Glutamatergic neuron (in vitro differentiated cells): ENCODE results near the gene RAB40C. TPM values are rescaled to one million over a fixed set of nuclear protein-coding genes. Genes with fewer than 3 reads are reported as not detected.

ENCODE experiments used
- DNase-seq: peaks from one replicate; pipeline ENCODE4 v3.0.0; 2022
- H3K27ac Mint-ChIP-seq: one replicate; pipeline ENCODE4 v1.8.0; 2020; ENCODE audit warnings: mild to moderate bottlenecking, mixed read lengths, inconsistent platforms; ENCODE audit not compliant: unreplicated experiment
- H3K27me3 Mint-ChIP-seq: one replicate; pipeline ENCODE4 v1.8.0; 2020; ENCODE audit warnings: mild to moderate bottlenecking, moderate library complexity, mixed read lengths, inconsistent platforms; ENCODE audit not compliant: unreplicated experiment
- H3K36me3 Mint-ChIP-seq: one replicate; pipeline ENCODE4 v1.8.0; 2020; ENCODE audit warnings: mild to moderate bottlenecking, mixed read lengths, inconsistent platforms; ENCODE audit not compliant: unreplicated experiment
- H3K4me1 Mint-ChIP-seq: one replicate; pipeline ENCODE4 v1.8.0; 2020; ENCODE audit warnings: mild to moderate bottlenecking, low read depth, mixed read lengths, inconsistent platforms; ENCODE audit not compliant: unreplicated experiment
- H3K4me3 Mint-ChIP-seq: one replicate; pipeline ENCODE4 v1.8.0; 2020; ENCODE audit warnings: mild to moderate bottlenecking, mixed read lengths, inconsistent platforms; ENCODE audit not compliant: unreplicated experiment
- H3K9me3 Mint-ChIP-seq: one replicate; pipeline ENCODE4 v1.8.0; 2020; ENCODE audit warnings: mild to moderate bottlenecking, moderate library complexity, mixed read lengths, inconsistent platforms; ENCODE audit not compliant: unreplicated experiment
- total RNA-seq: library from RNA; stranded (reverse); fragmentation: NEBNext Ultra II Directional; extraction: Animal tissue kit (Norgen Biotek cat#: 25700); gene quantifications from one replicate; pipeline ENCODE4 v1.2.1, GENCODE V29; 2021; ENCODE audit not compliant: unreplicated experiment
- TF ChIP-seq, protein P1 (sequence below): fragments of 200-600 bp; sonication (generic); IDR thresholded peaks from one replicate; pipeline ENCODE4 v1.5.0; 2021; ENCODE audit not compliant: partially characterized antibody, unreplicated experiment

The RAB40C gene
- total RNA-seq, 1 donor from 2014 or later = 48.3 TPM

GRCh38 chr16:624526-625070 lies 34.7 kb downstream of the RAB40C start:
- peaks cover 15% of the 10 kb centered on the region for H3K9me3 Mint-ChIP-seq
- peaks cover 35% of the 10 kb centered on the region for H3K4me1 Mint-ChIP-seq
- peak overlapping the region; percentile 75 for H3K4me3 Mint-ChIP-seq
- no peaks in the 10 kb centered on the region for H3K36me3 Mint-ChIP-seq
- peaks cover 19% of the 10 kb centered on the region for H3K27me3 Mint-ChIP-seq
- no peak for DNase-seq
- H3K27ac Mint-ChIP-seq = peak overlapping the region; percentile 62
- TF ChIP-seq, protein P1, sequence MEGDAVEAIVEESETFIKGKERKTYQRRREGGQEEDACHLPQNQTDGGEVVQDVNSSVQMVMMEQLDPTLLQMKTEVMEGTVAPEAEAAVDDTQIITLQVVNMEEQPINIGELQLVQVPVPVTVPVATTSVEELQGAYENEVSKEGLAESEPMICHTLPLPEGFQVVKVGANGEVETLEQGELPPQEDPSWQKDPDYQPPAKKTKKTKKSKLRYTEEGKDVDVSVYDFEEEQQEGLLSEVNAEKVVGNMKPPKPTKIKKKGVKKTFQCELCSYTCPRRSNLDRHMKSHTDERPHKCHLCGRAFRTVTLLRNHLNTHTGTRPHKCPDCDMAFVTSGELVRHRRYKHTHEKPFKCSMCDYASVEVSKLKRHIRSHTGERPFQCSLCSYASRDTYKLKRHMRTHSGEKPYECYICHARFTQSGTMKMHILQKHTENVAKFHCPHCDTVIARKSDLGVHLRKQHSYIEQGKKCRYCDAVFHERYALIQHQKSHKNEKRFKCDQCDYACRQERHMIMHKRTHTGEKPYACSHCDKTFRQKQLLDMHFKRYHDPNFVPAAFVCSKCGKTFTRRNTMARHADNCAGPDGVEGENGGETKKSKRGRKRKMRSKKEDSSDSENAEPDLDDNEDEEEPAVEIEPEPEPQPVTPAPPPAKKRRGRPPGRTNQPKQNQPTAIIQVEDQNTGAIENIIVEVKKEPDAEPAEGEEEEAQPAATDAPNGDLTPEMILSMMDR = no peak

GRCh38 chr16:625117-625976 lies 35.5 kb downstream of the RAB40C start:
- Mint-ChIP-seq H3K27me3 (peaks cover 21% of the 10 kb centered on the region), H3K27ac (no peak overlapping the region), H3K36me3 (no peaks in the 10 kb centered on the region), H3K4me1 (peaks cover 35% of the 10 kb centered on the region), H3K9me3 (peaks cover 18% of the 10 kb centered on the region), H3K4me3 (no peak overlapping the region)
- TF ChIP-seq, protein P1 = no peak
- peak; percentile 15 for DNase-seq

GRCh38 chr16:625977-626765 lies 36.3 kb downstream of the RAB40C start:
- peaks cover 32% of the 10 kb centered on the region for H3K4me1 Mint-ChIP-seq
- H3K4me3 Mint-ChIP-seq = no peak overlapping the region
- peaks cover 21% of the 10 kb centered on the region for H3K27me3 Mint-ChIP-seq
- TF ChIP-seq, protein P1 = no peak
- H3K9me3 Mint-ChIP-seq = peaks cover 18% of the 10 kb centered on the region
- no peak for DNase-seq
- no peaks in the 10 kb centered on the region for H3K36me3 Mint-ChIP-seq
- H3K27ac Mint-ChIP-seq = peak overlapping the region; percentile 17

DNA sequence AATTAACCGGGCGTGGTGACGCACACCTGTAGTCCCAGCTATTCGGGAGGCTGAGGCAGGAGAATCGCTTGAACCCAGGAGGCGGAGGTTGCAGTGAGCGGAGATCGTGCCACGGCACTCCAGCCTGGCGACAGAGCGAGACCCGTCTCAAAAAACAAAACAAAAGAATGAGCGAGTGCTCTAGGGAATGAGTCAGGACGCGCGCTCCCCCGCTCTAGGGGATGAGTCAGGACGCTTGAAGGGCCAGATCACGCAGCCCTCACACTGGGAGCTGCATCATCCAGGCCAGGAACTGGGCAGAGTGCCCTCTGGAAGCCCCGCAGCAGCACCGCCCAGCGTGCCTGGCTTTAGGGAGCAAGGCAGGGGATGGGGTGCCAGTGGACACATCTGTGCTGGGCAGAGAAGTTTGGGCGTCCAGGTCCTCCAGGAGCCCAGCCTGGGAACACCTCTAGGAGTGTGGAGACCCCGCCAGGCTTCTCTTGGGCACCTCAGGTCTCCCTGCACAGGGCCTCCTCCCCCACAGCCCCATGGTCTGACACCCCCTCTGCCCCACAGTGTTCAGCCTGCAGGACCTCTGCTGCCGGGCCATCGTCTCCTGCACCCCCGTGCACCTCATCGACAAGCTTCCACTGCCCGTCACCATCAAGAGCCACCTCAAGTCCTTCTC lies 37.1 kb downstream of the RAB40C start:
- TF ChIP-seq, protein P1 = no peak
- H3K4me3 Mint-ChIP-seq = no peak overlapping the region
- H3K27me3 Mint-ChIP-seq = peaks cover 20% of the 10 kb centered on the region
- no peak for DNase-seq
- H3K36me3 Mint-ChIP-seq = no peaks in the 10 kb centered on the region
- H3K9me3 Mint-ChIP-seq = peaks cover 16% of the 10 kb centered on the region
- peak overlapping the region; percentile 17 for H3K27ac Mint-ChIP-seq
- H3K4me1 Mint-ChIP-seq = peaks cover 26% of the 10 kb centered on the region
